Ramos (cell line): ENCODE data around the gene MCC.

Source experiments
- in situ Hi-C: fragments of 300-500 bp; cut with MboI; formaldehyde crosslinking; loops from one replicate; pipeline ENCODE4 v1.14.3; 2022; ENCODE audit warnings: low sequenced_read_pairs; ENCODE audit not compliant: unreplicated experiment

The MCC gene

GRCh38 chr5:113133211-113133975 is 354.9 kb downstream of the MCC start:
- in situ Hi-C loops = no loop called here

GRCh38 chr5:113132564-113132963 is 355.7 kb downstream of the MCC start:
- in situ Hi-C loops = no loop called here

- in situ Hi-C loops = no loop called here
These were observed 359.5 kb downstream of the MCC start for GRCh38 chr5:113128641-113129330.

- in situ Hi-C loops = no loop called here
These were observed 360.2 kb downstream of the MCC start for GRCh38 chr5:113128082-113128481.

GRCh38 chr5:113127021-113127420 is 361.2 kb downstream of the MCC start:
- in situ Hi-C loops = no loop called here

GRCh38 chr5:113125371-113125770 is 362.9 kb downstream of the MCC start:
- in situ Hi-C loops = no loop called here

GRCh38 chr5:113124914-113125313 is 363.3 kb downstream of the MCC start:
- in situ Hi-C loops = no loop called here

GRCh38 chr5:113124265-113124664 is 364.0 kb downstream of the MCC start:
- in situ Hi-C loops = no loop called here

GRCh38 chr5:113123618-113124017 is 364.6 kb downstream of the MCC start:
- in situ Hi-C loops = no loop called here

- in situ Hi-C loops = no loop called here
These were observed 366.2 kb downstream of the MCC start for GRCh38 chr5:113122053-113122452.

GRCh38 chr5:113119246-113119924 is 368.9 kb downstream of the MCC start:
- in situ Hi-C loops = no loop called here

GRCh38 chr5:113118765-113119164 is 369.5 kb downstream of the MCC start:
- in situ Hi-C loops = no loop called here

- in situ Hi-C loops = no loop called here
These were observed 370.0 kb downstream of the MCC start for GRCh38 chr5:113118298-113118697.

GRCh38 chr5:113117543-113118115 is 370.6 kb downstream of the MCC start:
- in situ Hi-C loops = no loop called here

- in situ Hi-C loops = no loop called here
These were observed 372.3 kb downstream of the MCC start for GRCh38 chr5:113115956-113116355.

- in situ Hi-C loops = no loop called here
These were observed 373.2 kb downstream of the MCC start for GRCh38 chr5:113115061-113115460.

GRCh38 chr5:113114559-113114958 is 373.7 kb downstream of the MCC start:
- in situ Hi-C loops = no loop called here

- in situ Hi-C loops = no loop called here
These were observed 375.8 kb downstream of the MCC start for GRCh38 chr5:113112435-113112834.

GRCh38 chr5:113110117-113110516 is 378.1 kb downstream of the MCC start:
- in situ Hi-C loops = no loop called here

- in situ Hi-C loops = no loop called here
These were observed 378.9 kb downstream of the MCC start for GRCh38 chr5:113109344-113109743.

- in situ Hi-C loops = no loop called here
These were observed 379.8 kb downstream of the MCC start for GRCh38 chr5:113108485-113108884.
